MM.1S (cell line): ENCODE data around the gene MOGAT1.

Experiments used
- CTCF ChIP-seq: fragments of 300-600 bp; sonication (generic); IDR thresholded peaks from 2 replicates; pipeline ENCODE4 v1.5.1; 2016; ENCODE audit warnings: antibody characterized with exemption, low read length, mixed read lengths
- EZH2 ChIP-seq: fragments of 300-600 bp; sonication (generic); optimal IDR thresholded peaks from 2 replicates; pipeline ENCODE3; 2017; ENCODE audit warnings: low read depth, mild to moderate bottlenecking, antibody characterized with exemption, low read length, mixed read lengths
- EZH2phosphoT487 ChIP-seq: fragments of 300-600 bp; sonication (generic); IDR thresholded peaks from 2 replicates; pipeline ENCODE4 v1.6.1; 2018; ENCODE audit warnings: antibody characterized with exemption, low read length

GRCh38 chr2:222732489-222733178, 61.2 kb downstream of the MOGAT1 start:
- no peak for TF ChIP-seq EZH2
- TF ChIP-seq CTCF = no peak
- TF ChIP-seq EZH2phosphoT487 = no peak
